GM19035 (cell line): Measurements from ENCODE around the gene CDH11.

Experiments used
- ATAC-seq: cut with Tn5 transposase; IDR thresholded peaks from one replicate; pipeline ENCODE4 v1.9.1; 2021; ENCODE audit not compliant: unreplicated experiment

CDH11 gene

GRCh38 chr16:64919929-64920607 lies 201.8 kb downstream of the CDH11 start:
- no peak for ATAC-seq

GRCh38 chr16:64919141-64919540 lies 202.7 kb downstream of the CDH11 start:
- no peak for ATAC-seq

- no peak for ATAC-seq
Measured at GRCh38 chr16:64916051-64916450, 205.8 kb downstream of the CDH11 start.

GRCh38 chr16:64910356-64910755 lies 211.5 kb downstream of the CDH11 start:
- no peak for ATAC-seq

- ATAC-seq: no peak
Measured at GRCh38 chr16:64907844-64908243, 214.0 kb downstream of the CDH11 start.

GRCh38 chr16:64903770-64904169 lies 218.1 kb downstream of the CDH11 start:
- no peak for ATAC-seq

GRCh38 chr16:64900517-64900916 lies 221.3 kb downstream of the CDH11 start:
- no peak for ATAC-seq

- ATAC-seq: no peak
Measured at GRCh38 chr16:64900019-64900418, 221.8 kb downstream of the CDH11 start.

GRCh38 chr16:64898159-64898558 lies 223.7 kb downstream of the CDH11 start:
- no peak for ATAC-seq
